Duodenal mucosa (tissue), 2 donors: ENCODE data around the gene CHN1.

Source experiments
- H3K27ac ChIP-seq: one replicate; pipeline ENCODE4 v1.7.0; 2013; ENCODE audit warnings: low read depth, low read length
- H3K27me3 ChIP-seq, 2 donors: one replicate each; pipeline ENCODE4 v1.7.0; 2013; ENCODE audit warnings: low read length in 2 of 2, control low read depth in 1 of 2; ENCODE audit not compliant: insufficient read depth in 2 of 2, control insufficient read depth in 1 of 2
- H3K36me3 ChIP-seq, 2 donors: one replicate each; pipeline ENCODE4 v1.7.0; 2013; ENCODE audit warnings: low read length in 2 of 2, control low read depth in 1 of 2; ENCODE audit not compliant: insufficient read depth in 2 of 2, control insufficient read depth in 1 of 2
- H3K4me1 ChIP-seq, 2 donors: one replicate each; pipeline ENCODE4 v1.7.0; 2013; ENCODE audit warnings: low read length in 2 of 2, control low read depth in 1 of 2; ENCODE audit not compliant: insufficient read depth in 2 of 2, control insufficient read depth in 1 of 2
- H3K4me3 ChIP-seq, 2 donors: one replicate each; pipeline ENCODE4 v1.7.0; 2013; ENCODE audit warnings: low read length in 2 of 2, low read depth in 1 of 2
- H3K9ac ChIP-seq, 2 donors: one replicate each; pipeline ENCODE4 v1.7.0; 2013; ENCODE audit warnings: low read length in 2 of 2, low read depth in 1 of 2
- H3K9me3 ChIP-seq, 2 donors: one replicate each; pipeline ENCODE4 v1.7.0; 2013; ENCODE audit warnings: low read length in 2 of 2, control low read depth in 1 of 2; ENCODE audit not compliant: control insufficient read depth in 1 of 2

Gene CHN1

GRCh38 chr2:174878537-174879147 is 126.5 kb downstream of the CHN1 start:
- Histone ChIP-seq H3K4me3 (peak overlapping the region; percentile 28 to 33), H3K9ac (peak overlapping the region in 1 of 2 donors; percentile 5), H3K36me3 (no peaks in the 10 kb centered on the region), H3K27me3 (no peaks in the 10 kb centered on the region), H3K4me1 (no peaks in the 10 kb centered on the region), H3K9me3 (no peaks in the 10 kb centered on the region), H3K27ac (no peak overlapping the region)

GRCh38 chr2:174877751-174878150 is 127.4 kb downstream of the CHN1 start:
- H3K4me1 ChIP-seq = no peaks in the 10 kb centered on the region
- H3K9ac ChIP-seq = no peak overlapping the region
- H3K27ac ChIP-seq = no peak overlapping the region
- no peaks in the 10 kb centered on the region for H3K36me3 ChIP-seq
- no peaks in the 10 kb centered on the region for H3K9me3 ChIP-seq
- H3K4me3 ChIP-seq = no peak overlapping the region
- H3K27me3 ChIP-seq = no peaks in the 10 kb centered on the region

DNA sequence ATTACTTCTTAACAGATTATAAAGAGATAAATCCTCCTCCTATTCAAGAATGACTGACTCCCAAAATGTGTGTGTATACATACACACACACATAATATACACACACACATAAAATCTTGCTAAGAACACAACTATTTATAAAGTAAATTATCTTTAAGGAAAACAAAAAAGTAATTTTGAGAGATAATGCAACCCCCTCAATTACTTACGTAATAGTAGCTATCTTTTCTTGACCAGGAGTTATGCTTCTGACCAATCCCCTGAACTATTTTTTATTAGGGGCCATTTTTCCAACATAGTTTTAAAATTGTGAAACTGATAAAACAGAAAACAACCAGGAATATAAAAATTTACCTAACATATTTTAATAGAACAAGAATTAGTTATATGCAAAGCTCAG is 127.9 kb downstream of the CHN1 start:
- Histone ChIP-seq H3K27me3 (no peaks in the 10 kb centered on the region), H3K4me1 (peaks cover 0 to 4% of the 10 kb centered on the region in 2 donors), H3K27ac (no peak overlapping the region), H3K4me3 (no peak overlapping the region), H3K9me3 (no peaks in the 10 kb centered on the region), H3K36me3 (no peaks in the 10 kb centered on the region), H3K9ac (no peak overlapping the region)

- H3K36me3 ChIP-seq = no peaks in the 10 kb centered on the region
- no peaks in the 10 kb centered on the region for H3K27me3 ChIP-seq
- no peak overlapping the region for H3K4me3 ChIP-seq
- H3K4me1 ChIP-seq = peaks cover 0 to 7% of the 10 kb centered on the region in 2 donors
- no peak overlapping the region for H3K27ac ChIP-seq
- no peak overlapping the region for H3K9ac ChIP-seq
- H3K9me3 ChIP-seq = no peaks in the 10 kb centered on the region
Observed at GRCh38 chr2:174874085-174874484, 131.1 kb downstream of the CHN1 start.

DNA sequence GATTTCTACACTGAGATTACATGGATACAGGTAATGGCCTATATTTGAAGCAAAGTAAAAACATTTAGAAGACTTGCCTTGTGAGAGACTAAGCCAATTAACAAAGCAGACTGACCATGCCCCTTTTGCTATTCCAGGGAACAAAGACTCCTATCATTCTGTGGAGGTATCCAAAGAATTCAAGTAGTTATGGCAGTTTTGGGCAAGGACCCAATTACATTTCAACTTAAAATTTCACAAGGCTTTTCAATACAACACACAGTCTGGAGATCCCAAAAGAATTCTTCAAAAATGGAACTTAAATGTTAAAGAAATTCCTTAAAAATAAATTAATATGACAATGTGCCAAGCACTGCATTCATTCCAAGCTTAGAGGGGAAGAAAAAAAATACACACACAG is 131.7 kb downstream of the CHN1 start:
- Histone ChIP-seq H3K4me1 (peaks cover 0 to 7% of the 10 kb centered on the region in 2 donors), H3K27ac (no peak overlapping the region), H3K9me3 (no peaks in the 10 kb centered on the region)

DNA sequence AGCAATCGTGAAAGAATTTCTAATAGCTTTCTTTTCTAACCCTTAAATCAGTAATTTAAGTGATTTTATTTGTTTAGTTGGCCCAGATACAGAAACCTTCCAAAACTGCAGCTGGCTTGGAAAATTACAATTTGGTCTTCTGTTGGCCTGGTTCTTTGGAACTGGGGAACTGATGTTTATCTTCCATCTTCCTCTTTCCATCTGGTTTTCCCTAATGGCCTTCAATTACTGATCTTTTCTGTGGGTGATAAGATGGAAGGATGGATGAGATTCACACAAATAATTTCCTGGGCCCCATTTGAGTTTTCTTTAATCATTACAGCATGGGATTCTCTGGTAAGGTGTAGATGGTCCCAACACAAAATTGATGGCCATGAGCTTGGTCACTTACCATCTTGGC is 134.4 kb downstream of the CHN1 start:
- no peak overlapping the region for H3K9ac ChIP-seq
- H3K27ac ChIP-seq = no peak overlapping the region
- H3K4me3 ChIP-seq = no peak overlapping the region
- H3K36me3 ChIP-seq = no peaks in the 10 kb centered on the region
- H3K4me1 ChIP-seq = peaks cover 0 to 7% of the 10 kb centered on the region in 2 donors
- no peaks in the 10 kb centered on the region for H3K27me3 ChIP-seq
- H3K9me3 ChIP-seq = no peaks in the 10 kb centered on the region

More for the DNA sequence above, 131.7 kb downstream of the CHN1 start:
- no peak overlapping the region for H3K4me3 ChIP-seq
- no peaks in the 10 kb centered on the region for H3K27me3 ChIP-seq
- H3K9ac ChIP-seq = no peak overlapping the region
- no peaks in the 10 kb centered on the region for H3K36me3 ChIP-seq

GRCh38 chr2:174868878-174869277 is 136.3 kb downstream of the CHN1 start:
- H3K4me1 ChIP-seq = peaks cover 0 to 7% of the 10 kb centered on the region in 2 donors
- H3K27me3 ChIP-seq = no peaks in the 10 kb centered on the region

GRCh38 chr2:174866421-174866820 is 138.8 kb downstream of the CHN1 start:
- H3K9ac ChIP-seq = no peak overlapping the region
- H3K36me3 ChIP-seq = no peaks in the 10 kb centered on the region

More at GRCh38 chr2:174868878-174869277, 136.3 kb downstream of the CHN1 start:
- H3K36me3 ChIP-seq = no peaks in the 10 kb centered on the region
- no peak overlapping the region for H3K9ac ChIP-seq
- H3K4me3 ChIP-seq = no peak overlapping the region
- no peaks in the 10 kb centered on the region for H3K9me3 ChIP-seq
- no peak overlapping the region for H3K27ac ChIP-seq

DNA sequence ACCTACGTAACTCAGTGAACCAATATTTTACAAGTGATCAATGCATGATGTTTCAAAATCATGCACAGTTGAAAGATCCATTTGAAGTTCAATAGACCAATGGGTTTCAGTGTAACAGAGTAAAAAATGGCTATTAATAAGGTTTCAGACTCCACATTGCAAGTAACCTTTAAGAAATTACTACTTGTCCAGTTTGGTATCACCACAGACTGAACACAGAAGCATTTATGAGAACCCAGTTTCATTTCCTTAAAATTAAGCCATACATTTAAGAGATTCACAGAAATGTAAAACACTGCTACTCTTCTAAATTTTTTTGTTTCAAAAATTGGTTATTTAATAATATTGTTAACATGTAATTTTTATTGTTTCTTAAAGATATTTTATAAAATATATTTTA is 142.0 kb downstream of the CHN1 start:
- Histone ChIP-seq H3K36me3 (no peaks in the 10 kb centered on the region), H3K9me3 (no peaks in the 10 kb centered on the region), H3K4me1 (no peaks in the 10 kb centered on the region), H3K27ac (no peak overlapping the region), H3K27me3 (no peaks in the 10 kb centered on the region), H3K9ac (no peak overlapping the region), H3K4me3 (no peak overlapping the region)

More at GRCh38 chr2:174866421-174866820, 138.8 kb downstream of the CHN1 start:
- H3K4me3 ChIP-seq = no peak overlapping the region
- H3K4me1 ChIP-seq = no peaks in the 10 kb centered on the region
- H3K9me3 ChIP-seq = no peaks in the 10 kb centered on the region
- H3K27me3 ChIP-seq = no peaks in the 10 kb centered on the region
- H3K27ac ChIP-seq = no peak overlapping the region

DNA sequence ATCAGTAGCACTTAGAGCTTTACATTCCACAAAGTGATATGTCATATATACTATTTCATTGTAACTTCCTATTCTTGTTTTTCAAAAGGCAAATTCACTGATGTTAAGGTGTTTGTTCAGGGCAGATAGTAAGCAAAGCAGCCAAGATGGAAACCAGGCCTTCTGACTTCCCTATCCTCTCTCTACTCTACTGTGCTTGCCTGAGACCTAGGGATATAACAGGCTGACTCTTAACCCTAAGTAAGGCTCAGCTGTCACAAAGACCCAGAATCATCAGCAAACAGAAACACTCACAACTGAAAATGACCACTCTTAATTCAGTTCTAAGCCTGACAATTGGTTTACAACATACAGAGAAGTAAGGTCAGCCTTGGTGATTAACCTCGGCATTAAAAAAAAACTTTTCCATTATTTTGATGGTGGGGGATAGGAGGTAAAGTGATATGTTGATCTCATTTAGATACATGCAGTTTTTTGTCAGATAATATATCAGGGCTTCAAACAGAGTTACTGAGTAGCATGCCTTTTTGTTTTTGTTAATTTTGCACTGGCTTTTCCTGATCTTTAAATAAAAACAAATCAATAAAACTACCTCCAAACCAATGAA is 145.5 kb downstream of the CHN1 start:
- no peaks in the 10 kb centered on the region for H3K9me3 ChIP-seq
- H3K9ac ChIP-seq = no peak overlapping the region
- no peaks in the 10 kb centered on the region for H3K4me1 ChIP-seq
- H3K36me3 ChIP-seq = no peaks in the 10 kb centered on the region
- no peaks in the 10 kb centered on the region for H3K27me3 ChIP-seq
- H3K27ac ChIP-seq = no peak overlapping the region
- H3K4me3 ChIP-seq = no peak overlapping the region
